HG03460 (cell line): ENCODE measurements around the gene DSN1.
"Not testable (repeated sequence)": the region's sequence is repeated elsewhere in the genome, so short reads cannot be mapped to it uniquely, and the experiment has no call there.

ENCODE experiments used
- ATAC-seq: cut with Tn5 transposase; IDR thresholded peaks from one replicate; pipeline ENCODE4 v1.9.1; 2021; ENCODE audit not compliant: unreplicated experiment

The DSN1 gene, protein sequence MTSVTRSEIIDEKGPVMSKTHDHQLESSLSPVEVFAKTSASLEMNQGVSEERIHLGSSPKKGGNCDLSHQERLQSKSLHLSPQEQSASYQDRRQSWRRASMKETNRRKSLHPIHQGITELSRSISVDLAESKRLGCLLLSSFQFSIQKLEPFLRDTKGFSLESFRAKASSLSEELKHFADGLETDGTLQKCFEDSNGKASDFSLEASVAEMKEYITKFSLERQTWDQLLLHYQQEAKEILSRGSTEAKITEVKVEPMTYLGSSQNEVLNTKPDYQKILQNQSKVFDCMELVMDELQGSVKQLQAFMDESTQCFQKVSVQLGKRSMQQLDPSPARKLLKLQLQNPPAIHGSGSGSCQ

GRCh38 chr20:36773597-36774390 is at the start of gene DSN1:
Gene DSN1, minus strand, starts transcription at chr20:36773763. Its CDS starts 2,305 bp downstream, at chr20:36771458.
- ATAC-seq: peak; percentile 85

GRCh38 chr20:36823121-36823520 is 49.6 kb upstream of the DSN1 start:
- no peak for ATAC-seq

DNA sequence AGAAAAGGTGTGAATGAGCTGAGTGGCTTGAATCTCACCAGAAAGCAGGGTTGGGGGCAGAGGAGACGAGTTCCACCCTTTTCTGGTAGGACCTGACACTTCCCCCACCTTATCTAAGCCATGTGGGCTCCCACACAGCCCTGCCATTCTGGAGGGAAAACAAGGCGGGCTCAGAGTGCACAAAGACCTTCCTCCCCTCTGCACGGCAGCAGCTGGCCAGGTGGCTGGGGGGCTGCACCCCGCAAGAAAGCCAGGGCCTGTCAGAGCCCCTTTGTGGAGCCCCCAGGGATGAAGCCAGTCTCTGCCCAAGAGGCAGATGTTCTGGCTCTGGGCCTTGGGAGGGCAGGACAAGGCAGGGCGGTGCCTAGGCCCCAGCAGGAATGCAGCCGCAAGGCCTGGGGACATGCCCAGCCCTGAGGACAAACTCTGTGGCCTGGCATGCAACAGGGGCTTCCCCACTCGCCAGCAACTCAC is 48.4 kb upstream of the DSN1 start:
- ATAC-seq: no peak

DNA sequence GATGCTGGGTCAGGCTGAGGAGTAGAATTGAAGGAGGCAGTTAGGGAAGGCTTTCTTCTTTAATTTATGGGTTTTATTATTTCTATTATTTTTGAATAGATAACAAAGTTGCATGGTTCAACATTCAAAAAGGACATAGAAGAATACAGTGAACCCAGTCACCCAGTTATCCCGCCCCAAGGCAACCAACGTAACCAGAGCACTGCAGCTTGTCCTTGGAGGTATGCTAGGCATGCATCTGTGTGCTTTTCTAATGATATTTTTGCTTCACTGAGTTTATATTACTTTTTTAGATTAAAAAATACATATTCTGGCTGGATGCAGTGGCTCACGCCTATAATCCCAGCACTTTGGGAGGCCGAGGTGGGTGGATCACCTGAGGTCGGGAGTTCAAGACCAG is 47.4 kb upstream of the DSN1 start:
- ATAC-seq: no peak

- no peak for ATAC-seq
Observed at GRCh38 chr20:36820073-36820472, 46.5 kb upstream of the DSN1 start.

DNA sequence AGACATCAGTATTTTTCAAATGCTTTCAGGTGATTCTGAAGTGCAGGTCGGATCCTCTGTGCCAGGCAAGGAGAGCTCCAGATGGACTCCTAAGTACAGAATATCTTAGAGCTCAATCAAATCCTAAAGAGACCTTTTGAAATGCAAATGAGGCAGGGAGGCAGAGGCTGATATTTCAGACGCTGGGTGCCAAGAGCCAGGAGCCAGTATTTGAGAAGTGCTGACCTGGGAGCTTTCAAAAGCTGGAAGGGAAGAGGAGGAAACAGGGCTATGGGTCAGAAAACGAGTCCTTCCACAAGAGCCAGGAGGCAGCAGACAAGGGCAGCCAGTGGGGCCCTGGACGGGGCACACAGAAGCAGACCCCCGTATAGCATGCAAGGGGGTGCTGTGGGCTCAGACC is 46.1 kb upstream of the DSN1 start:
- ATAC-seq: no peak

DNA sequence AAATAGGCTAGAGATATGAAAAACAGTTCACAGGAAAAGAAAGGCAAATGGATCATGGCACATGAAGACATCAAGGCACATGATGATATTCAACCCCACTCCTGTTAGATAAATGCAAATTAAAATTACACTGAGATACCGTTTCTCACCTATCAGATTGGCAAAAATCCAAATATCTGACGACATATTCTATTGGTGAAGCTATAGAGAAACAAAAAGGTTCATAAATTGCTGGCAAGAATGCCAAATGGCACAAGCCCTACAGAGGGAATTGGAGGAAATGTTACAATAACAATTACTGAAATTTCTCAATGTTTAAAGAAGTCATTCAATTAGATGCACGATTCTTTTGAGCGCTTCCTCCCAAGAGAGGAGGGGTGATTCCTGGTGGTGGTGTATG is 45.3 kb upstream of the DSN1 start:
- ATAC-seq: no peak

GRCh38 chr20:36818185-36818584 is 44.6 kb upstream of the DSN1 start:
- no peak for ATAC-seq

GRCh38 chr20:36817496-36817895 is 43.9 kb upstream of the DSN1 start:
- no peak for ATAC-seq

- ATAC-seq: no peak
Observed at GRCh38 chr20:36815454-36816091, 42.0 kb upstream of the DSN1 start.

- ATAC-seq: no peak
Observed at GRCh38 chr20:36812594-36813463, 39.3 kb upstream of the DSN1 start.

DNA sequence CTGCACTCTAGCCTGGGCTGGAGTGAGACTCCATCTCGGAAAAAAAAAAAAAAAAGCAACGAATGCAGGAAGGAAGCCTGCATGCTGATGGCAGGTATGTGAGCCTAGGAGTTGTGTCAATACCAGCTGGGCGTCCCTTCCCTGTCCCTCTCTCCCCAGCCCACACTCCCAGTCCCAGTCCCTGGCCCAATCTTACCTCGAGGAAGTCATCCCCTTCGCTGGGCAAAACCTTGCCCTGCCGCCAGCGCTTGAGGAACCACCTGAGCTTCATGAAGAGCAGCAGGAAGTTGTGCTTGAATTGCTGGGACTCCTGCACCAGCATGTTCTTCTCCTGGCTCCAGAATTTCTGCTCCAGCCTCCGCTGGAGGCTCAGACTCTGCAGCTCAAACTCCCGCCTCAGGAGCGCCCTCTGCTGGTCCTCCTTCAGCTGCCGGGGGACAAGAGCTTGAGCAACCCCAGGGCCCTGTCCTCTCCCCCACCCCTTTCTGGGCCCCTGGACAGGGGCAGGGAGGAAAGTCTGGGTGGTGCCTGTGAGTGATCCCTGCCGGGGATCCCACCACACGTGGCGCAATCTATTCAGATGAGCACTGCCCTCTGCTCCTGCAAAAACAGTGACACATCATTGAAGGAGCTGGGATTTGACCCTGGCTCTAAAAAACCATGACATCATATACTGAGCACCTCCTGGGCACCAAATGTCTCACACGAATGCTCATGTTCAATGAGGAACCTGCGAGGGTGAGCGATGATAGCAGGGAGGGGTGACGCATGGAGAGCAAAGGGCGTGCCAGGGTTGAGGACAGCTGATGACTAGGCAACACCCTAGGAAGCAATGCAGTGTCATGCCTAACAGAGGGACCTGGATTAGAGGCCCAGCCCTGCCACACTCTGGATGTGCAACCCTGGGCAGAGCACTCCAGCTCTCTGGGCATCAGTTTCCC is 35.0 kb upstream of the DSN1 start:
- ATAC-seq: no peak

- no peak for ATAC-seq
Observed at GRCh38 chr20:36806049-36806448, 32.5 kb upstream of the DSN1 start.

DNA sequence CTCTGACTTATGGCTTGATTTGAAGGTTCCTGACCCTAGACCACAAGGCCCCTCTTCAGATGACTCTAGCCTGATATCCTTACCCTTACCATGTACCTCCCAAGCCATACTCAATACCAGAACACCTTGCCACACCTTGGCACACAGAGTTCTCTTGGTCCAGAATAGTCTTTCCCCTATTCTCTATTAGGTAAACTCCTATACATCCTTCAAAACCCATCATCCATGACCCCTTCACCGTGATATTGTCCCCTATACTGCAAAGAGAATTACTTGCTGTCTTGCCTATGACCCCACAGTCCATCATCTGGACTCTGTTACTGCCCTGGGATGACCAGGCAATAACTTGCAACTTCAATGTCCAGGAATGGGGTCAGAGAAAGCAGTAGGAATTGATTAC is 31.8 kb upstream of the DSN1 start:
- ATAC-seq: no peak

- no peak for ATAC-seq
Observed at GRCh38 chr20:36804425-36804824, 30.9 kb upstream of the DSN1 start.

DNA sequence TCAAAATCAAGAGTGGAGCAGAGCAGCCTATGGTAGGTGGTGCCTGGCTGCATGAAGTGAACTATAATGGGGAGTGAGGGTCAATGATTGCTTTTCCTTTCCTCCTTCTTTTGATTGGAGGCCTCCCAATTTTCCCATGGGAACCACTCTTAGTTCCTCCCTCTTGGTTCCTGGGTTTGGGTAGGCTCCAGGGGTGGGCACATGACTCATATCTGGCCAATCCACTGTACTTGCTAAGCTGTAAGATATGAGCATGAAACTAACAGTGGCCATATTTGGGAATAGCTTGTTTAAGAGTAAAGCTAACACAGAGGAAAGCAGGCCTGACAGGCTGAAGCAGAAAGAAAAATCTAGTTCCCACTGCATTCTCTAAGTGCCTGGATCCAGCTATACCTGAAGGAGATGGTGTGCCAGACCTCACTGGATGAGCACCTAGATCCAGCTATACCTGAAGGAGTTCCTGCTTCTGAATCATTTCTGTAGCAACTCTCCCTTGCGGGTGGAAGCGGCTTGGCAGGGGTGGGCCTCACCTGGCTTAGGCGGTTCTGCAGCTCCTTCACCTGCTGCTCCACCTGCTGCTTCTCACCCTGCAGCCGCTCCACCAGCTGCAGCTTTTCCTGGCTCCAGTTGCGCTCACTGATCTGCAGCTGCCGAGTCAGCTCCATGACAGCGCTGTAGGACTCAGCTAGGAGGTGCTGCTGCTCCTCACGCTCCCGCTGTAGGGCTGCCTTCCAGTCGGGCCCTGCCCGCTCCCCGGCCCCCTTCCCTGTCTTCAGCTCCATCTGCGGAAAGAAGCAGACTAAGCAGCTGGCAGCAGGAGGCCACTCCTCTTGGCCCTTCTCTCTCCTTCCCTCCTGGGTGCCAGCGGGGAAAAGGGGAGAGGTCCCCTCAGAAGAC is 29.0 kb upstream of the DSN1 start:
- no peak for ATAC-seq

DNA sequence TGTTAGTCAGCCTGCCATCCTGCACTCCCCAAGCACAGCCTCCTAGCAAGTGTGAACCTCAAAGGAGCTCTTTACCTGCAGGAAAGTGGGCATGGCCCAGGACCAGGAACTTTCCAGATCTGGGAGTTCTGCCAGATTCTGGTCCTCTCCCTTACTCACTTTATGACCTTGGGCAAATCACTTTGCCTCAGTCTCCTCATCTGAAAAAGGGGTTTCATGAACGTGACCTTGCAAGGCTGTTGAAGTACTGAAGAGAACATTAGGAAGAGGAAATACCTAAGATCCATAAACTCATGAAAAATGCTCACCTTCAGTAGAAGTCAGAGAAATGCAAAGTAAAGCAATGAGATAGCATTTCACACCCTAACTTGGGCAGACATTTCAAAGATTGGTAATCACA is 26.8 kb upstream of the DSN1 start:
- no peak for ATAC-seq

DNA sequence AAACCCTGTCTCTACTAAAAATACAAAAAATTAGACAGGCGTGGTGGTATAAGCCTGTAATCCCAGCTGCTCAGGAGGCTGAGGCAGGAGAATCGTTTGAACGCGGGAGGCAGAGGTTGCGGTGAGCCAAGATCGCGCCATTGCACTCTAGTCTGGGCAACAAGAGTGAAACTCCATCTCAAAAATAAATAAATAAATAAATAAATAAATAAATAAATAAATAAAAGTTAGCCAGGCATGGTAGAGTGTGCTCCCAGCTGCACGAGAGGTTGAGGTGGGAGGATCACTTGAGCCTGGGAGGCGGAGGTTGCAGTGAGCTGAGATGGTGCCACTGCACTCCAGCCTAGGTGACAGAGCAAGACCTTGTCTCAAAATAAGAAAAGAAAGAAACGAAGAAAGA is 25.8 kb upstream of the DSN1 start:
- ATAC-seq: not testable (repeated sequence)

GRCh38 chr20:36796875-36797274 is 23.3 kb upstream of the DSN1 start:
- no peak for ATAC-seq
